Hepatocyte (in vitro differentiated cells): ENCODE results near the gene FILIP1. TPM values are rescaled to one million over a fixed set of nuclear protein-coding genes. Genes with fewer than 3 reads are reported as not detected.

ENCODE experiments used
- DNase-seq: peaks from one replicate; pipeline ENCODE4 v3.0.0-alpha.2; 2016; ENCODE audit warnings: low spot score
- H2AFZ ChIP-seq: fragments of 200-600 bp; sonication (generic); 2 replicates; pipeline ENCODE4 v1.6.0; 2016; ENCODE audit warnings: antibody characterized with exemption, mild to moderate bottlenecking
- H3K27ac ChIP-seq: fragments of 200-600 bp; sonication (generic); 2 replicates; pipeline ENCODE4 v1.5.1; 2016; ENCODE audit warnings: mild to moderate bottlenecking
- H3K27me3 ChIP-seq: fragments of 200-600 bp; sonication (generic); 2 replicates; pipeline ENCODE4 v1.6.1; 2016
- H3K36me3 ChIP-seq: fragments of 200-600 bp; sonication (generic); replicated peaks from 2 replicates; pipeline ENCODE4 v1.5.1; 2016; ENCODE audit warnings: low read depth; ENCODE audit not compliant: insufficient read depth
- H3K4me1 ChIP-seq: fragments of 200-600 bp; sonication (generic); 2 replicates; pipeline ENCODE4 v1.5.1; 2016; ENCODE audit warnings: mild to moderate bottlenecking, moderate library complexity; ENCODE audit not compliant: insufficient read depth
- H3K4me2 ChIP-seq: fragments of 200-600 bp; sonication (generic); 2 replicates; pipeline ENCODE4 v1.6.0; 2016
- H3K4me3 ChIP-seq: fragments of 200-600 bp; sonication (generic); 2 replicates; pipeline ENCODE4 v1.5.1; 2016; ENCODE audit warnings: mild to moderate bottlenecking
- H3K79me2 ChIP-seq: fragments of 200-600 bp; sonication (generic); 2 replicates; pipeline ENCODE4 v1.6.0; 2017; ENCODE audit warnings: mild to moderate bottlenecking
- H3K9me2 ChIP-seq: fragments of 200-600 bp; sonication (generic); replicated peaks from 2 replicates; pipeline ENCODE4 v1.6.0; 2017; ENCODE audit warnings: mild to moderate bottlenecking; ENCODE audit not compliant: insufficient read depth
- H3K9me3 ChIP-seq: fragments of 200-600 bp; sonication (generic); 2 replicates; pipeline ENCODE4 v1.5.1; 2016; ENCODE audit warnings: low read depth, mild to moderate bottlenecking
- H4K20me1 ChIP-seq: fragments of 200-600 bp; sonication (generic); 2 replicates; pipeline ENCODE4 v1.6.0; 2016; ENCODE audit warnings: mild to moderate bottlenecking; ENCODE audit not compliant: insufficient read depth, poor library complexity, severe bottlenecking
- EZH2 ChIP-seq: fragments of 200-600 bp; sonication (generic); IDR thresholded peaks from 2 replicates; pipeline ENCODE4 v1.6.1; 2016; ENCODE audit warnings: antibody characterized with exemption, mild to moderate bottlenecking, borderline replicate concordance
- EZH2phosphoT487 ChIP-seq: fragments of 200-600 bp; sonication (generic); IDR thresholded peaks from one replicate; pipeline ENCODE4 v1.6.1; 2018; ENCODE audit warnings: antibody characterized with exemption, mild to moderate bottlenecking, low read depth, moderate library complexity; ENCODE audit not compliant: unreplicated experiment, severe bottlenecking
- WGBS: methylation state at CpG from one replicate; pipeline ENCODE4 v1.1.6; 2016; ENCODE audit warnings: low lambda C conversion rate; ENCODE audit errors: missing lambda C conversion rate; 5-methylcytosine and 5-hydroxymethylcytosine counted together
- polyA plus RNA-seq: library from polyadenylated mRNA; unstranded; fragments of >200 nt; fragmentation: Nextera tagmentation; extraction: Ambion mirVana; gene quantifications from 2 replicates; pipeline ENCODE4 v1.2.1, GENCODE V29; 2016
- total RNA-seq: library from RNA; depleted of rRNA; stranded (reverse); fragments of >200 nt; gene quantifications from 2 replicates; pipeline ENCODE4 v1.2.3, GENCODE V29; 2014
- TF ChIP-seq, protein P1 (sequence below): fragments of 200-600 bp; sonication (generic); IDR thresholded peaks from 2 replicates; pipeline ENCODE4 v1.5.1; 2016; ENCODE audit warnings: antibody characterized with exemption, mild to moderate bottlenecking; ENCODE audit not compliant: poor library complexity

The FILIP1 gene
- total and polyA plus RNA-seq, 2 experiments from 2014 or later, result 4.1 to 6.0 TPM

DNA sequence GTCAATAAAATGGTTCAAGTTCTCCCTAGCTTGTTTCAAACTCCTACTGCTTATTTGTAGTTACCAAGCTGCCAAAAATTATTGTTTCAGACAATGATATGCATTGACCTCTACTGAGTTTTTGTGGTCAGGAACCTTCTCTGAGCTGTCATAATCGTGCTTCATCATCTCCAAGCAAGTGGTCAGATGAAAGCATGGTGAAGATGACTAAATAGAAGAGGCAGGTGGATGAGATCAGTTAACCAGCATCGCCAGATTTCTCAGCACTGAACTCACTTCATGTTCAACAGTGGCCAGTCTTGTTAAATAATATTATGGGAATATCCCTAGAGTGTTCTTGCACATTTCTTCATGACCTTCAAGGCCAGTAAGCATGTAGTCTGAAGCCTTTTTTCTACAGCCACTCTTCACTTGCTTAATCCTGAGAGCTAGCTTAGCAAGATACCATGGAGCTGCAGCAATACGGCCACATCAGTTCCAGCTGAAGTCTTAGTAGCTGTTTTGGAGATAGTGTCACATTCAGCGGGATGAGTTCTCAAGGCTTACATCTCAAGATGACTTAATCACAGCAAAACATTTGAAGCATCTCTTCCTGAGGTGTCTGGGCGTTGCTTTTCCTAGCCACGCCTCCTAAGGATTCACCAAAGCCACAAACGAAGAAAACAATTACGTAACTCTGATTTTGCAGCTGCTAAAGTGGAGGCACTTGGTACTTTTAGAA lies 107.4 kb downstream of the FILIP1 start:
- no peak overlapping the region for H3K4me2 ChIP-seq
- H3K9me2 ChIP-seq, result no peaks in the 10 kb centered on the region
- TF ChIP-seq EZH2phosphoT487 (no peak), EZH2 (no peak)
- TF ChIP-seq, protein P1, sequence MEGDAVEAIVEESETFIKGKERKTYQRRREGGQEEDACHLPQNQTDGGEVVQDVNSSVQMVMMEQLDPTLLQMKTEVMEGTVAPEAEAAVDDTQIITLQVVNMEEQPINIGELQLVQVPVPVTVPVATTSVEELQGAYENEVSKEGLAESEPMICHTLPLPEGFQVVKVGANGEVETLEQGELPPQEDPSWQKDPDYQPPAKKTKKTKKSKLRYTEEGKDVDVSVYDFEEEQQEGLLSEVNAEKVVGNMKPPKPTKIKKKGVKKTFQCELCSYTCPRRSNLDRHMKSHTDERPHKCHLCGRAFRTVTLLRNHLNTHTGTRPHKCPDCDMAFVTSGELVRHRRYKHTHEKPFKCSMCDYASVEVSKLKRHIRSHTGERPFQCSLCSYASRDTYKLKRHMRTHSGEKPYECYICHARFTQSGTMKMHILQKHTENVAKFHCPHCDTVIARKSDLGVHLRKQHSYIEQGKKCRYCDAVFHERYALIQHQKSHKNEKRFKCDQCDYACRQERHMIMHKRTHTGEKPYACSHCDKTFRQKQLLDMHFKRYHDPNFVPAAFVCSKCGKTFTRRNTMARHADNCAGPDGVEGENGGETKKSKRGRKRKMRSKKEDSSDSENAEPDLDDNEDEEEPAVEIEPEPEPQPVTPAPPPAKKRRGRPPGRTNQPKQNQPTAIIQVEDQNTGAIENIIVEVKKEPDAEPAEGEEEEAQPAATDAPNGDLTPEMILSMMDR, result no peak
- H3K79me2 ChIP-seq, result no peaks in the 10 kb centered on the region
- no peak overlapping the region for H3K27ac ChIP-seq
- H3K27me3 ChIP-seq, result no peaks in the 10 kb centered on the region
- H3K9me3 ChIP-seq, result no peaks in the 10 kb centered on the region
- no peaks in the 10 kb centered on the region for H3K4me1 ChIP-seq
- H4K20me1 ChIP-seq, result no peaks in the 10 kb centered on the region
- no peaks in the 10 kb centered on the region for H3K36me3 ChIP-seq
- no peak for DNase-seq
- no peak overlapping the region for H2AFZ ChIP-seq
- WGBS, result 84% methylated on average over 8 of the region's 8 CpGs
- H3K4me3 ChIP-seq, result no peak overlapping the region

DNA sequence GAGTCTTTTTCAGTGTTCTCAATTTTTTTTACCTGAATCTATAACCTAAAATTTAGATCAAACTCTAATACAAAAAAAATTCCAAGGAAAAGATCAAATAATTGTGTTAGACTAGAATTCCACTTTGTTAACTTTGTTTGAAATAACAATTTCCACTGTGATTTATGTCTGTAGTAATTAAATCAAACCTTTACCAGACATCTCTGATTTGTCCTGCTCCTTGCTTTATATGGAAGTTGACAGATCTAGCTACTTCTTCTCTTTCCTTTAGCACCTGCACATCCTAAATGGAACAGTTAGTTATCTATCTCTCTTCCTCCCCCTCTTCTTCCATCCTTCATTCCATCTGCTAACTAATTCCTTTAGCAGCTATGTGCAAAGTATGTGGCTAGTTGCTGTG lies 109.5 kb downstream of the FILIP1 start:
- Histone ChIP-seq H3K4me3 (no peak overlapping the region), H3K27me3 (no peaks in the 10 kb centered on the region), H3K27ac (no peak overlapping the region), H3K36me3 (no peaks in the 10 kb centered on the region), H3K79me2 (no peaks in the 10 kb centered on the region), H4K20me1 (no peaks in the 10 kb centered on the region), H3K4me2 (no peak overlapping the region), H2AFZ (no peak overlapping the region), H3K4me1 (no peaks in the 10 kb centered on the region), H3K9me2 (no peaks in the 10 kb centered on the region), H3K9me3 (no peaks in the 10 kb centered on the region)
- no peak for DNase-seq
- no peak for TF ChIP-seq EZH2
- TF ChIP-seq EZH2phosphoT487, result no peak

DNA sequence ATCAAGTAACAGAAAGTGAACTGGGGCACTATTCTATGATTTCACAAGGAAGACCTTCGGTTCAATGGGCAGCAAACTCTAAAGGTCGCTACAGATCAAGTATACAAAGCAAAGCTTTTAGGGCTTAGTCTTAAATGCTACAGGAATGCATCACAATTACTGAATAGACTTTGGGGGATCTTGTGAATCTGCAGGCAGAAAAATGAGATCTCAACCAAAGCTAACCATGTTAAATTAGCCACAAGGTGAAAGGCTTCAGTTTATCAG lies 111.0 kb downstream of the FILIP1 start:
- TF ChIP-seq, protein P1, result no peak
- TF ChIP-seq EZH2, result no peak
- no peak for TF ChIP-seq EZH2phosphoT487
- Histone ChIP-seq H4K20me1 (no peaks in the 10 kb centered on the region), H3K79me2 (no peaks in the 10 kb centered on the region), H3K9me3 (no peaks in the 10 kb centered on the region), H3K4me1 (no peaks in the 10 kb centered on the region), H3K27me3 (no peaks in the 10 kb centered on the region), H2AFZ (peak overlapping the region; percentile 1), H3K27ac (no peak overlapping the region), H3K36me3 (no peaks in the 10 kb centered on the region), H3K4me2 (no peak overlapping the region), H3K4me3 (no peak overlapping the region), H3K9me2 (no peaks in the 10 kb centered on the region)
- WGBS, result 32% methylated on average over 2 of the region's 2 CpGs
- DNase-seq, result no peak

DNA sequence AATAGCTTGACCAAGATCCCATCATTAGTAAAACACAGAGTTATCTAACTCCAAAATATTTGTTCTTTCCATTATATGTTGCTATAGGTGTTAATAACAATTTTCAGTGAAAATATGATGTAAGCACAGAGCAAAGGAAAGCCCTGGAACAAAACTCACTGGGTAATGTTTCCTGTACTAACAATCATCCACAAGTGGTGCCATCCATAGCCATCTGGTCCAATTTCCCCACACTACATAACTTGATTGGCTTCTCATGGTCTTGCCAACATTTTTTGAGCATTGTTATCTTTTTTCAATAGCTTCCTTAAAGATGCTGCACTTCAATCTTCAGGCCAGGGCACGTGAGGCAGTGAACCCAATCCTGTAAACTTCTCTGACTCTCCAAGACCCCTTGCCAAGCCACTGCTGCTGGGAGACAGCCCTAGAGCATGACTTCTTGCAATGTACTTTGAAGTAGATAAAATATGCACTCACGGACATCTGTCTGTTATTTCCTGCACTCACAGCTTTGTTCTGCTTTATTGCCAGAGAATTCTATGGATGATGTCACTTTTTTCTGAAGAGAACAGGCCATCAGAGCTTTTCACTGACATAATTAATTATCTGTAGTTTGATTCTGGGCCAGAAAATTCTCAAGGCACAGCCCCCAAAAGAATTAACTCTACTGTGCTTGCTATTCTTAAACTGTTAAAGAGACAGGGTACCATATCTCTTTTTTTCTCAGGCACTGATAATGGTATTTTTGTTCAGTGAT lies 111.5 kb downstream of the FILIP1 start:
- WGBS, result 33% methylated on average over 2 of the region's 2 CpGs
- H3K27ac ChIP-seq, result no peak overlapping the region
- H4K20me1 ChIP-seq, result no peaks in the 10 kb centered on the region
- H3K4me1 ChIP-seq, result no peaks in the 10 kb centered on the region
- no peaks in the 10 kb centered on the region for H3K9me2 ChIP-seq
- H3K36me3 ChIP-seq, result no peaks in the 10 kb centered on the region
- no peak for DNase-seq
- no peak for TF ChIP-seq EZH2
- TF ChIP-seq, protein P1, result no peak
- peak overlapping the region; percentile 1 for H2AFZ ChIP-seq
- no peaks in the 10 kb centered on the region for H3K9me3 ChIP-seq
- no peak overlapping the region for H3K4me3 ChIP-seq
- H3K79me2 ChIP-seq, result no peaks in the 10 kb centered on the region
- no peaks in the 10 kb centered on the region for H3K27me3 ChIP-seq
- H3K4me2 ChIP-seq, result no peak overlapping the region
